Ectodermal cell (in vitro differentiated cells): ENCODE measurements around the gene EEF1A2. TPM values are rescaled to one million over a fixed set of nuclear protein-coding genes. Genes with fewer than 3 reads are reported as not detected.
A peak's percentile ranks its signal among the peaks of the same experiment; 100 is the strongest.

Experiments
- H3K27ac ChIP-seq: 2 replicates; pipeline ENCODE4 v1.7.0; 2013; ENCODE audit warnings: mild to moderate bottlenecking, low read depth, low read length; ENCODE audit not compliant: insufficient read depth, poor library complexity, severe bottlenecking
- H3K27me3 ChIP-seq: 2 replicates; pipeline ENCODE4 v1.7.0; 2013; ENCODE audit warnings: mild to moderate bottlenecking, low read length; ENCODE audit not compliant: insufficient read depth, control insufficient read depth, poor library complexity, severe bottlenecking
- H3K36me3 ChIP-seq: one replicate; pipeline ENCODE4 v1.7.0; 2013; ENCODE audit warnings: low read length; ENCODE audit not compliant: control insufficient read depth, insufficient read depth
- H3K4me1 ChIP-seq: one replicate; pipeline ENCODE4 v1.7.0; 2013; ENCODE audit warnings: low read length; ENCODE audit not compliant: control insufficient read depth, insufficient read depth
- H3K4me3 ChIP-seq: 2 replicates; pipeline ENCODE4 v1.7.0; 2013; ENCODE audit warnings: low read depth, low read length, control low read depth; ENCODE audit not compliant: insufficient read depth
- H3K9me3 ChIP-seq: 2 replicates; pipeline ENCODE4 v1.7.0; 2013; ENCODE audit warnings: mild to moderate bottlenecking, low read length, moderate library complexity; ENCODE audit not compliant: control insufficient read depth
- WGBS, 2 experiments: methylation state at CpG; one replicate each; pipeline ENCODE4 v1.1.7; 2013; ENCODE audit warnings: missing lambda C conversion rate in 2 of 2; 5-methylcytosine and 5-hydroxymethylcytosine counted together
- polyA plus RNA-seq, 4 experiments: library from polyadenylated mRNA; stranded (reverse); fragments of 50-300 nt; gene quantifications; one replicate each; pipeline ENCODE4 v1.2.3, GENCODE V29; 2013

Gene EEF1A2
- 2.2 TPM for polyA plus RNA-seq (2013, experiment 1 of 4)
- 1.4 TPM for polyA plus RNA-seq (2013, experiment 2 of 4)
- polyA plus RNA-seq (2013, experiment 3 of 4), result 1.5 TPM
- polyA plus RNA-seq (2013, experiment 4 of 4), result 1.1 TPM

DNA sequence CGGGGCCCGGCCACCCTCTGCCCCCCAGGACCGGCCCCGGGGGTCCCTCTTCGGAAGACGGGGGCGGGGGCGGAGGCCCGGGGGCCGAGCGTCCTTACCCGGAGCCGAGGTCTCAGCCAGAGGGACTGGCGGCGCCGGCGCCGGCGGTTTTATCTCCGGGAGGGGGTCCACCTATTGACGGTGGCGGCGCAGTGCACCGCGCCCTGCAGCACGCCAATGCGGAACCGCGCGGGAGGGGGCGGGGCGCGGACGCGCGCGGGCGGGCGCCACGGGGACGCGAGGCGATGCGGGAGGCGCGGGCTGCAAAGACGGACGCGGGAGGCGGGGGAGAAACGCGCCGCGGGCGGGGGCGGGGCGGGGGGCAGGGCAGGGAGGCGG is at the start of gene EEF1A2:
EEF1A2 (minus strand) TSS at position 124 of the 378 bp plus-strand sequence. CDS start 1,320 bp downstream, outside the sequence.
- Histone ChIP-seq H3K27ac (no peak within 1 kb of the TSS), H3K4me1 (no peaks in the 10 kb centered on the region), H3K9me3 (no peaks in the 10 kb centered on the region), H3K4me3 (peak within 1 kb of the TSS; percentile 36), H3K27me3 (peaks cover 70% of the 10 kb centered on the region), H3K36me3 (no peaks in the 10 kb centered on the region)
- WGBS, 2 experiments, result 1% methylated on average over 58 of the region's 58 CpGs

DNA sequence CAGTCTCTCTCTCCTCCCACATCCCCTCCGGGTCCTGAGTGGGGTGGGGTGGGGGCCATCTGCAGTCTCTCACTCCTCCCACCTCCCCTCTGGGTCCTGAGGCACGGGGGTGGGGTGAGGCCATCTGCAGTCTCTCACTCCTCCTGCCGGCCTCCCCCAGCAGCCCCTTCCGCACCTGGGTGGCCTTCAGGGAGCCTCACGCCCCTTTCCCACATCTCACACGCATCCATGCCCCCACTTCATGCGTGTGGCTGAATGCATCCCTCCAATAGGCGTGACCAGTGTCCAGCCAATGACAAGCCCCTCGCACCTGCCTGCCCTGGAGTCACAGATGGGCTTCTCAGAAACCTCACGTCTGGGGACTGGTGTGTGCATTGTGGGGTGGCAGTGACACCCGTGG is 49.7 kb upstream of the EEF1A2 start:
- H3K27ac ChIP-seq, result no peak overlapping the region
- no peaks in the 10 kb centered on the region for H3K36me3 ChIP-seq
- WGBS, 2 experiments, result 80 to 86% methylated on average over 11 of the region's 11 CpGs
- no peak overlapping the region for H3K4me3 ChIP-seq
- H3K27me3 ChIP-seq, result no peaks in the 10 kb centered on the region
- H3K9me3 ChIP-seq, result no peaks in the 10 kb centered on the region
- H3K4me1 ChIP-seq, result no peaks in the 10 kb centered on the region

DNA sequence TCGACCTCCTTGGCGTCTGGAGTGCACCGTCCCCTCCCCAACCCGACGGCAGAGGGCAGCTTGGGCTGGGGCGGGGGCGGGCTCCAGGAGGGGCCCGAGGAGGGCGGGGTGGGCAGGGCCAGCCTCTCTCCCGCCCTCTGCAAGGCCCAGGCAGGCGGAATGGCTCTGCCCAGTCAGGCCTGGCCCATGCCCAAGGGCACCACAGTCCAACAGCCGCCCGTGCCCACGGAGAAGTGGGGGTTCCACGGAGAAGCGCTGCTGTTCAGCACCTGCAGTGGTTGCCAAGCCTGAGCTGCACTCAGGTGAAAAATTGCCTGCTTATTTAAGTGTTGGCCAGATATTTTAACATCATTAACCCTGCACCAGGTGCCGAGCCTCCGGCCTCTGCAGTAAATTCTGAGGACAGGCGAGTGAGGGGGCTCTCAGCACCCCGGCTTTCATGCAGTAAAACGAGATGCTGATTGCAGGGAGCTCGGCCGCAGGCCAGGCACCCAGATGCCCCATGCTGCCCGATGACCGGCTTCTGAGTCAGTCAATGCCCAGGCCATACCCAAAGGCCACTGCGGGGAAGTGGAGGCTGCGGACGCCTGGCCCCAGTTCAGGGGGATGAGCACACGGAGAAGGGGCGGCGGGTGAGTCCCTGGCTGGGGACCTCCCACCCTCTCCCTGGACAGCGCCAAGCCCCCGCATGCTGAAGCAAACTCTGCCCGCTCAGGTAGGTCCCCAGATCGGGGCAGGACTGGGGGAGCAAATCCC is 49.0 kb upstream of the EEF1A2 start, which contains the start of gene SRMS:
SRMS (minus strand) TSS at position 25 of the 756 bp plus-strand sequence. CDS start 286 bp downstream, outside the sequence.
- WGBS, 2 experiments, result 65 to 67% methylated on average over 35 of the region's 35 CpGs
- no peaks in the 10 kb centered on the region for H3K27me3 ChIP-seq
- H3K36me3 ChIP-seq, result no peaks in the 10 kb centered on the region
- H3K9me3 ChIP-seq, result no peaks in the 10 kb centered on the region
- no peak within 1 kb of the TSS for H3K4me3 ChIP-seq
- no peaks in the 10 kb centered on the region for H3K4me1 ChIP-seq
- no peak within 1 kb of the TSS for H3K27ac ChIP-seq

DNA sequence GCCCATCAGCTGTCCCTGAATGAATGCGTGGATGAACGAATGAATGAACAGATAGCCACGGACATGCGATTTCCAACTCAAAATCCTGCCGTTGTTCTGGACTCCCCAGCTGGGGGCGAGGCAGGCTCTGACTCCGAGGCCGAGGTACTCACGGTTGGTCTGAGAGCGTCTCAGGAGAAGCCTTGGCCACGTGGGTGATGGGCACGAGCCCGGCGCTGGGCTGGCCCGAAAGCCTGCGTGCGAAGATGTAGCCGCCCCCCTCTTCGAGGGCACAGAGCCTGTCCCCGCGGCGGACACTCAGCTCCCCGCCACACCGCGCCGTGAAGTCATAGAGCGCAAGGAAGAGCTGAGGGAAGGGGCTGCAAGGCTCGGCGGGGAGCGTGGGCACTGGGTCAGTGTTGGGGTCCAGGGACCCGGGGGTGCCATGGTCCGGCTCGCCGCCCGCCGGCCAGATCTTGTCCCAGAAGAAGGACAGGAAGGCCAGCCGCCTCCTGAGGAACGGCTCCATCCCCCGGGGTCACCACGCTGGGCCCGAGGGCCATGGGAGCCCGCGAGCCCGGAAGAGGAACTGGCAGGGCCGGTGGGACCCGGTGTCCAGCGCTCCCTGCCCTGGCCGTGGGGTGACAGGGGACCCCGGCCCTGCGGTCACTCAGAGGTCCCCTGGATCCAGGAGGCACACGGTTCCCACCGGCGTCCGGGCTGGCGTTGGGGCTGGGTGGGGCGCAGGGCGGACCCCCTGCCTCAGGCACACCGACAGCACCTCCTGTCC is 48.3 kb upstream of the EEF1A2 start:
- Histone ChIP-seq H3K4me3 (no peak overlapping the region), H3K36me3 (no peaks in the 10 kb centered on the region), H3K9me3 (no peaks in the 10 kb centered on the region), H3K4me1 (no peaks in the 10 kb centered on the region), H3K27me3 (no peaks in the 10 kb centered on the region), H3K27ac (no peak overlapping the region)
- 84 to 85% methylated on average over 58 of the region's 58 CpGs for WGBS, 2 experiments

DNA sequence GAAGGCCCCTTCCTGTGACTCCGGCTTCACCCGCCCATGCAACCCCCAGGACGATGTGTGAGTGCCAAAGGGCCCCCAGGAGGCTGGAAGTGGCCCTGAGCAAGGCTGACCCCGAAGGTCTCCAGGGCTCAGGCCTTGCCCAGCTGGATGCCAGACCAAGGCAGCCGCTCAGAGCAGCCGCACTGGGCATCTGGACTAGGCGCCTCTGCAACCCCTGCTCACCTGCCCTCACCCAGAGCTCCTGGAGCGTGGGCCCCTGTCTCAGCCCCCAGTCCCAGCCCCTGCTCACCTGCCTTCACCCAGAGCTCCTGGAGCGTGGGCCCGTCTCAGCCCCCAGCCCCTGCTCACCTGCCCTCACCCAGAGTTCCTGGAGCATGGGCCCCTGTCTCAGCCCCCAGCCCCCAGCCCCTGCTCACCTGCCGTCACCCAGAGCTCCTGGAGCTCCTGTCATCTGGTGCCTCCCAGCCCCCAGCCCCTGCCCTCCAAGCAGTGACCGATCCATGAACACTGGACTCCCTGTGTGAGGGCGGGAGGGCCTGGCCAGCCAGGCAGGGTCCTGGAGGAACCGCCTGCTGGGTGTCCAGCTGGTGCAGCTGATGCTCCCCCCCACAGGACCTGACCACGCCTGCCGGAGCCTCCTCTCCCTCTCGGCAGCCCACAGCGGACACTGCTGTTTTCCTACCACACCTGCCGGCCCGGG is 47.5 kb upstream of the EEF1A2 start:
- 88 to 89% methylated on average over 20 of the region's 20 CpGs for WGBS, 2 experiments
- Histone ChIP-seq H3K27me3 (no peaks in the 10 kb centered on the region), H3K36me3 (no peaks in the 10 kb centered on the region), H3K9me3 (no peaks in the 10 kb centered on the region), H3K27ac (no peak overlapping the region), H3K4me1 (no peaks in the 10 kb centered on the region), H3K4me3 (no peak overlapping the region)

DNA sequence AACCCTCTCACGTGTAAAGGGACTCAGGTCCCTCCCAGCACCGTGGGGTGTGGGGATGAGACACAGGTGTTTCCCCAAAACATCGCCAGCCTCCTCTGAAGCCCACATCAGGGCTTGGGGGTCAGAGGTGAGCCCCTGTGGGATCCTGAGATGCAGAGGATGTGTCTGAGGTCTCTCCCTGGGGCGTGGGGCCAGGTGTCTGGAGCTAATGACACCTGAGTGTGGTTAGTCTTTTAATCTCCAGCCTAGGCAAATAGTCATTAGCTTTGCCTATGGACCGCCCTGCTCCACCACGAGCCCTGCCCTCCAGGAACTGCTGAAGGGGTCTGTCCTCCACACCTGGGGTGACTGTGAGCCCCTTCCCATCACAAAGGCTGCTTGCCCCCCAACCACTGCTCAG is 46.9 kb upstream of the EEF1A2 start:
- H3K9me3 ChIP-seq, result no peaks in the 10 kb centered on the region
- no peaks in the 10 kb centered on the region for H3K4me1 ChIP-seq
- WGBS, 2 experiments, result 79 to 82% methylated on average over 6 of the region's 6 CpGs
- no peaks in the 10 kb centered on the region for H3K36me3 ChIP-seq
- no peaks in the 10 kb centered on the region for H3K27me3 ChIP-seq
- no peak overlapping the region for H3K4me3 ChIP-seq
- H3K27ac ChIP-seq, result no peak overlapping the region

DNA sequence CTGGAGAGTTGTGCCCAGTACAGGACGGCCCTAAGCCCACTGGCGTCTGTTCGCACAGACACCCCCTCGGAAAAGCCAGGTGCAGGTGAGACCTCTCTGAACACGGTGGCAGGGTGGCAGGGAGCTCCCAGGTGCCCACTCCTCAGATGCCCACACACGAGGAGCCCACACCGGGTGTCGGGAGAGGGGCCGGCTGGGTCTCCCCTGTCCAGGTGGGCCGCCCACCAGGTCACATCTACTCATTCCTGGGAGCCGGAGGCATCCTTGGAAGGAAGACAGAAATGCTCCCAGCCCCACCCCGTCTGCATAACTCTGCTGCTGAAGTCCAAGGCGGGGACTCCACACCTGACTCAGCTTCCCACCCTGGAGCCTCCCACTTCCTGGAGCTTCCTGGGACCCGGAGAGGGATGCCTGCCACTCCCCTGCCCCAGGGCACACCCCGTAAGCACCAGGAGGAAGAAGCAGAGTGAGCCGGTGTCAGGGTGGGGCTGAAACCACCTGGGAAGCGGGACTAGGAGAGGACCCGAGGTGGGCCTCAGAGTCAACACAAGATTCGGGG is 46.2 kb upstream of the EEF1A2 start:
- H3K27me3 ChIP-seq, result no peaks in the 10 kb centered on the region
- no peak overlapping the region for H3K27ac ChIP-seq
- H3K4me1 ChIP-seq, result no peaks in the 10 kb centered on the region
- WGBS, 2 experiments, result 83 to 84% methylated on average over 19 of the region's 19 CpGs
- H3K9me3 ChIP-seq, result no peaks in the 10 kb centered on the region
- H3K36me3 ChIP-seq, result no peaks in the 10 kb centered on the region
- no peak overlapping the region for H3K4me3 ChIP-seq

DNA sequence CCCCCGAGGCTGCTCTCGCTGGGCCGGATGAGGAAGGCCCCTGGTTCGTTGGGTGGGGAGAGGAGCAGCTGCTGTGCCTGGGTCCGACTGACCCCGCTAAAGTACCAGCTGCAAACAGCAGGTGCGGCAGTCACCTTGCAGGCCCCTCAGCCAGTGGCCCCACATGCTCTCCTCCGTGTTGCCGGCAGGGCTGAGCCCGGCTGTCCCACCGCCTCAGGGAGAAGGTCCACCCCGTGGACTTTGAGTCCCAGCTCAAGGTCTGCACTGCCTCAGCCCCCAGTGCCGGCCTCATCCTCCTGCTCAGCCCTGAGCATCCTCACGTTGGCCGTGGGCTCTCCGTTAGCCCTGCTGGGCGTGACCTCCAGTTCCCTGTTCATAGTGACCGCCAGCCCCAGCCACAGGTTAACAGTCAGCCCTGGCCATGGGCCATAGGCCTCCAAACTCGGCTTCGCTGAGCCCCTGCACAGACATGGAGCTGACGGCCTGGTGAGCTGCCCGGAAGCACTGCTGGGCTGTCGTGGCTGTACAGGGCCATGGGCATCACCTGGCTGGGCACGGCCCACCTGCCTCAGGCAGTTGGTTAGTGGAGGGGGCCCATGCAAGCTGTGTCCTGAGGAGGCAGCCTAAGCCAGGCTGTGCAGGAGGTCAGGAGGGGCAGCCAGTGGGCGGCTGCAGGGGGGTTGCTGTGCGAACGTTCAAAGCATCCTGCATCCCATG is 45.5 kb upstream of the EEF1A2 start:
- Histone ChIP-seq H3K27ac (no peak overlapping the region), H3K4me3 (no peak overlapping the region), H3K27me3 (no peaks in the 10 kb centered on the region), H3K4me1 (no peaks in the 10 kb centered on the region), H3K36me3 (no peaks in the 10 kb centered on the region), H3K9me3 (no peaks in the 10 kb centered on the region)
- WGBS, 2 experiments, result 88 to 90% methylated on average over 27 of the region's 27 CpGs

DNA sequence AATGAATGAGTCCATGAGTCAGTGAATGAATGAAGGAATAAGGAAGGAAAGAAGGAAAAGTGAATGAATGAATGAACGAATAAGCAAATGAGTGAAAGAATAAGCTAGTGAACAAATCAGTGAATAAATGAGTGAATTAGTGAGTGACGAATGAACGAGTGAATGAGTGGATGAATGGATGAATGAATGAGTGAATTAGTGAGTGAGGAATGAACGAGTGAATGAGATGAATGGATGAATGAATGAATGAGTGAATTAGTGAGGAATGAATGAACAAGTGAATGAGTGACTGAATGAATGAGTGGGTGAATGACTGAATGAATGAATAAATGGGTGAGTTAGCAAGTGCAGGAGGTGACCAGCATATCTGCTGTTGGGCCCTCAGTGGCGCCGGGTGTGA is 44.9 kb upstream of the EEF1A2 start:
- no peaks in the 10 kb centered on the region for H3K27me3 ChIP-seq
- H3K4me1 ChIP-seq, result no peaks in the 10 kb centered on the region
- 90 to 92% methylated on average over 6 of the region's 6 CpGs for WGBS, 2 experiments
- H3K27ac ChIP-seq, result no peak overlapping the region
- no peaks in the 10 kb centered on the region for H3K9me3 ChIP-seq
- H3K36me3 ChIP-seq, result no peaks in the 10 kb centered on the region
- no peak overlapping the region for H3K4me3 ChIP-seq
